ENCODE results near the gene ZG16B.
A peak's percentile ranks its signal among the peaks of the same experiment; 100 is the strongest.

Gene ZG16B

GRCh38 chr16:2865651-2866050, 35.5 kb downstream of the ZG16B start:
- Histone ChIP-seq H3K27me3 (ENCODE audit: control insufficient read depth in 5 of 5, insufficient read depth in 4 of 5, low read length in 5 of 5) (peaks cover 0 to 9% (median 3%) of the 10 kb centered on the region in 5 donors), H3K4me1 (ENCODE audit: control insufficient read depth in 5 of 5, insufficient read depth in 5 of 5, low read length in 5 of 5) (peaks cover 0 to 11% (median 8%) of the 10 kb centered on the region in 5 donors), H3K4me3 (ENCODE audit: low read depth in 1 of 5, low read length in 5 of 5) (no peak overlapping the region), H3K9me3 (ENCODE audit: control insufficient read depth in 5 of 5, low read length in 5 of 5) (peaks cover 2 to 10% (median 5%) of the 10 kb centered on the region in 5 donors), H3K27ac (ENCODE audit: low read depth, low read length) (no peak overlapping the region), H3K9ac (ENCODE audit: low read length in 5 of 5) (no peak overlapping the region), H3K36me3 (ENCODE audit: control insufficient read depth in 5 of 5, insufficient read depth in 5 of 5, low read length in 5 of 5) (no peaks in the 10 kb centered on the region)

GRCh38 chr16:2866431-2866830, 36.3 kb downstream of the ZG16B start:
- Histone ChIP-seq H3K9me3 (ENCODE audit: control insufficient read depth in 5 of 5, low read length in 5 of 5) (peaks cover 0 to 2% (median 0%) of the 10 kb centered on the region in 5 donors), H3K27me3 (ENCODE audit: control insufficient read depth in 5 of 5, insufficient read depth in 4 of 5, low read length in 5 of 5) (peaks cover 0 to 9% (median 2%) of the 10 kb centered on the region in 5 donors), H3K4me1 (ENCODE audit: control insufficient read depth in 5 of 5, insufficient read depth in 5 of 5, low read length in 5 of 5) (peaks cover 0 to 11% (median 8%) of the 10 kb centered on the region in 5 donors), H3K27ac (ENCODE audit: low read depth, low read length) (no peak overlapping the region), H3K36me3 (ENCODE audit: control insufficient read depth in 5 of 5, insufficient read depth in 5 of 5, low read length in 5 of 5) (no peaks in the 10 kb centered on the region), H3K9ac (ENCODE audit: low read length in 5 of 5) (no peak overlapping the region), H3K4me3 (ENCODE audit: low read depth in 1 of 5, low read length in 5 of 5) (no peak overlapping the region)

GRCh38 chr16:2867661-2867986, 37.5 kb downstream of the ZG16B start:
- H3K27ac ChIP-seq (ENCODE audit: low read depth, low read length), result peak overlapping the region; percentile 84
- H3K27me3 ChIP-seq (ENCODE audit: control insufficient read depth in 5 of 5, insufficient read depth in 4 of 5, low read length in 5 of 5), result peaks cover 0 to 9% (median 3%) of the 10 kb centered on the region in 5 donors
- no peaks in the 10 kb centered on the region for H3K36me3 ChIP-seq (ENCODE audit: control insufficient read depth in 5 of 5, insufficient read depth in 5 of 5, low read length in 5 of 5)
- H3K4me1 ChIP-seq (ENCODE audit: control insufficient read depth in 5 of 5, insufficient read depth in 5 of 5, low read length in 5 of 5), result peaks cover 0 to 11% (median 8%) of the 10 kb centered on the region in 5 donors
- H3K9ac ChIP-seq (ENCODE audit: low read length in 5 of 5), result peak overlapping the region in 4 of 5 donors; percentile 79 to 83 (median 82)
- peak overlapping the region; percentile 68 to 89 (median 84) for H3K4me3 ChIP-seq (ENCODE audit: low read depth in 1 of 5, low read length in 5 of 5)
- H3K9me3 ChIP-seq (ENCODE audit: control insufficient read depth in 5 of 5, low read length in 5 of 5), result no peaks in the 10 kb centered on the region

GRCh38 chr16:2867987-2868789, 38.1 kb downstream of the ZG16B start:
- peaks cover 0 to 9% (median 3%) of the 10 kb centered on the region in 5 donors for H3K27me3 ChIP-seq (ENCODE audit: control insufficient read depth in 5 of 5, insufficient read depth in 4 of 5, low read length in 5 of 5)
- H3K27ac ChIP-seq (ENCODE audit: low read depth, low read length), result peak overlapping the region; percentile 84
- peak overlapping the region; percentile 68 to 89 (median 84) for H3K4me3 ChIP-seq (ENCODE audit: low read depth in 1 of 5, low read length in 5 of 5)
- H3K9me3 ChIP-seq (ENCODE audit: control insufficient read depth in 5 of 5, low read length in 5 of 5), result no peaks in the 10 kb centered on the region
- no peaks in the 10 kb centered on the region for H3K36me3 ChIP-seq (ENCODE audit: control insufficient read depth in 5 of 5, insufficient read depth in 5 of 5, low read length in 5 of 5)
- H3K9ac ChIP-seq (ENCODE audit: low read length in 5 of 5), result peak overlapping the region in 4 of 5 donors; percentile 79 to 83 (median 82)
- H3K4me1 ChIP-seq (ENCODE audit: control insufficient read depth in 5 of 5, insufficient read depth in 5 of 5, low read length in 5 of 5), result peaks cover 0 to 11% (median 8%) of the 10 kb centered on the region in 5 donors

GRCh38 chr16:2871926-2872325, 41.8 kb downstream of the ZG16B start:
- H3K36me3 ChIP-seq (ENCODE audit: control insufficient read depth in 5 of 5, insufficient read depth in 5 of 5, low read length in 5 of 5), result no peaks in the 10 kb centered on the region
- H3K9me3 ChIP-seq (ENCODE audit: control insufficient read depth in 5 of 5, low read length in 5 of 5), result no peaks in the 10 kb centered on the region
- no peak overlapping the region for H3K9ac ChIP-seq (ENCODE audit: low read length in 5 of 5)
- H3K27ac ChIP-seq (ENCODE audit: low read depth, low read length), result no peak overlapping the region
- no peak overlapping the region for H3K4me3 ChIP-seq (ENCODE audit: low read depth in 1 of 5, low read length in 5 of 5)
- peaks cover 0 to 4% (median 0%) of the 10 kb centered on the region in 5 donors for H3K27me3 ChIP-seq (ENCODE audit: control insufficient read depth in 5 of 5, insufficient read depth in 4 of 5, low read length in 5 of 5)
- H3K4me1 ChIP-seq (ENCODE audit: control insufficient read depth in 5 of 5, insufficient read depth in 5 of 5, low read length in 5 of 5), result peaks cover 0 to 17% (median 13%) of the 10 kb centered on the region in 5 donors

GRCh38 chr16:2874032-2874911, 44.2 kb downstream of the ZG16B start:
- no peak overlapping the region for H3K27ac ChIP-seq (ENCODE audit: low read depth, low read length)
- H3K9ac ChIP-seq (ENCODE audit: low read length in 5 of 5), result peak overlapping the region in 1 of 5 donors; percentile 20
- H3K4me1 ChIP-seq (ENCODE audit: control insufficient read depth in 5 of 5, insufficient read depth in 5 of 5, low read length in 5 of 5), result peaks cover 0 to 6% (median 6%) of the 10 kb centered on the region in 5 donors
- H3K9me3 ChIP-seq (ENCODE audit: control insufficient read depth in 5 of 5, low read length in 5 of 5), result no peaks in the 10 kb centered on the region
- H3K27me3 ChIP-seq (ENCODE audit: control insufficient read depth in 5 of 5, insufficient read depth in 4 of 5, low read length in 5 of 5), result peaks cover 0 to 4% (median 0%) of the 10 kb centered on the region in 5 donors
- no peak overlapping the region for H3K4me3 ChIP-seq (ENCODE audit: low read depth in 1 of 5, low read length in 5 of 5)
- H3K36me3 ChIP-seq (ENCODE audit: control insufficient read depth in 5 of 5, insufficient read depth in 5 of 5, low read length in 5 of 5), result no peaks in the 10 kb centered on the region

- H3K4me3 ChIP-seq (ENCODE audit: low read depth in 1 of 5, low read length in 5 of 5), result no peak overlapping the region
- H3K4me1 ChIP-seq (ENCODE audit: control insufficient read depth in 5 of 5, insufficient read depth in 5 of 5, low read length in 5 of 5), result peaks cover 0 to 6% (median 6%) of the 10 kb centered on the region in 5 donors
- peaks cover 0 to 2% (median 0%) of the 10 kb centered on the region in 5 donors for H3K27me3 ChIP-seq (ENCODE audit: control insufficient read depth in 5 of 5, insufficient read depth in 4 of 5, low read length in 5 of 5)
- H3K9ac ChIP-seq (ENCODE audit: low read length in 5 of 5), result no peak overlapping the region
- no peaks in the 10 kb centered on the region for H3K9me3 ChIP-seq (ENCODE audit: control insufficient read depth in 5 of 5, low read length in 5 of 5)
- H3K36me3 ChIP-seq (ENCODE audit: control insufficient read depth in 5 of 5, insufficient read depth in 5 of 5, low read length in 5 of 5), result no peaks in the 10 kb centered on the region
- no peak overlapping the region for H3K27ac ChIP-seq (ENCODE audit: low read depth, low read length)
Measured at GRCh38 chr16:2874912-2875362, 44.8 kb downstream of the ZG16B start.

GRCh38 chr16:2879854-2880508, 49.9 kb downstream of the ZG16B start:
- no peak overlapping the region for H3K27ac ChIP-seq (ENCODE audit: low read depth, low read length)
- H3K27me3 ChIP-seq (ENCODE audit: control insufficient read depth in 5 of 5, insufficient read depth in 4 of 5, low read length in 5 of 5), result no peaks in the 10 kb centered on the region
- peaks cover 3 to 21% (median 17%) of the 10 kb centered on the region in 5 donors for H3K4me1 ChIP-seq (ENCODE audit: control insufficient read depth in 5 of 5, insufficient read depth in 5 of 5, low read length in 5 of 5)
- no peak overlapping the region for H3K9ac ChIP-seq (ENCODE audit: low read length in 5 of 5)
- no peaks in the 10 kb centered on the region for H3K36me3 ChIP-seq (ENCODE audit: control insufficient read depth in 5 of 5, insufficient read depth in 5 of 5, low read length in 5 of 5)
- H3K4me3 ChIP-seq (ENCODE audit: low read depth in 1 of 5, low read length in 5 of 5), result no peak overlapping the region
- H3K9me3 ChIP-seq (ENCODE audit: control insufficient read depth in 5 of 5, low read length in 5 of 5), result no peaks in the 10 kb centered on the region
